PFSK-1 (cell line): ENCODE data around the gene ASB10.

ENCODE experiments used
- FOXP2 ChIP-seq: optimal IDR thresholded peaks from 2 replicates; pipeline ENCODE3; 2011; ENCODE audit warnings: borderline replicate concordance, control low read depth, inconsistent platforms; ENCODE audit not compliant: insufficient read depth; ENCODE audit errors: extremely low read length, extremely low read depth
- POLR2AphosphoS5 ChIP-seq: IDR thresholded peaks from 2 replicates; pipeline ENCODE4 v1.6.1; 2012; ENCODE audit warnings: low read depth, mild to moderate bottlenecking, control low read depth, low read length, moderate library complexity
- SIN3A ChIP-seq: IDR thresholded peaks from 2 replicates; pipeline ENCODE4 v1.6.1; 2012; ENCODE audit warnings: mild to moderate bottlenecking, low read length, moderate library complexity, borderline replicate concordance; ENCODE audit not compliant: insufficient read depth
- TAF1 ChIP-seq: IDR thresholded peaks from 2 replicates; pipeline ENCODE4 v1.6.1; 2012; ENCODE audit warnings: low read length, control low read depth, borderline replicate concordance; ENCODE audit not compliant: insufficient read depth
- TF ChIP-seq, protein P1 (sequence below), 2 experiments: IDR thresholded peaks; 2 replicates each; pipeline versions ENCODE4 v1.6.1 to v1.8.0; 2011 to 2012; ENCODE audit warnings: low read depth in 2 of 2, low read length in 2 of 2, control low read depth in 1 of 2, inconsistent platforms in 1 of 2, mild to moderate bottlenecking in 1 of 2, moderate library complexity in 1 of 2; ENCODE audit not compliant: insufficient read depth in 1 of 2

Gene ASB10

GRCh38 chr7:151146761-151147160, 40.3 kb downstream of the ASB10 start:
- TF ChIP-seq, protein P1, sequence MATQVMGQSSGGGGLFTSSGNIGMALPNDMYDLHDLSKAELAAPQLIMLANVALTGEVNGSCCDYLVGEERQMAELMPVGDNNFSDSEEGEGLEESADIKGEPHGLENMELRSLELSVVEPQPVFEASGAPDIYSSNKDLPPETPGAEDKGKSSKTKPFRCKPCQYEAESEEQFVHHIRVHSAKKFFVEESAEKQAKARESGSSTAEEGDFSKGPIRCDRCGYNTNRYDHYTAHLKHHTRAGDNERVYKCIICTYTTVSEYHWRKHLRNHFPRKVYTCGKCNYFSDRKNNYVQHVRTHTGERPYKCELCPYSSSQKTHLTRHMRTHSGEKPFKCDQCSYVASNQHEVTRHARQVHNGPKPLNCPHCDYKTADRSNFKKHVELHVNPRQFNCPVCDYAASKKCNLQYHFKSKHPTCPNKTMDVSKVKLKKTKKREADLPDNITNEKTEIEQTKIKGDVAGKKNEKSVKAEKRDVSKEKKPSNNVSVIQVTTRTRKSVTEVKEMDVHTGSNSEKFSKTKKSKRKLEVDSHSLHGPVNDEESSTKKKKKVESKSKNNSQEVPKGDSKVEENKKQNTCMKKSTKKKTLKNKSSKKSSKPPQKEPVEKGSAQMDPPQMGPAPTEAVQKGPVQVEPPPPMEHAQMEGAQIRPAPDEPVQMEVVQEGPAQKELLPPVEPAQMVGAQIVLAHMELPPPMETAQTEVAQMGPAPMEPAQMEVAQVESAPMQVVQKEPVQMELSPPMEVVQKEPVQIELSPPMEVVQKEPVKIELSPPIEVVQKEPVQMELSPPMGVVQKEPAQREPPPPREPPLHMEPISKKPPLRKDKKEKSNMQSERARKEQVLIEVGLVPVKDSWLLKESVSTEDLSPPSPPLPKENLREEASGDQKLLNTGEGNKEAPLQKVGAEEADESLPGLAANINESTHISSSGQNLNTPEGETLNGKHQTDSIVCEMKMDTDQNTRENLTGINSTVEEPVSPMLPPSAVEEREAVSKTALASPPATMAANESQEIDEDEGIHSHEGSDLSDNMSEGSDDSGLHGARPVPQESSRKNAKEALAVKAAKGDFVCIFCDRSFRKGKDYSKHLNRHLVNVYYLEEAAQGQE (IDR thresholded peaks at IDR 0.05; ENCODE audit: insufficient read depth in 1 of 2, low read depth in 2 of 2, low read length in 2 of 2), result no peak
- TF ChIP-seq FOXP2 (no peak), TAF1 (no peak), SIN3A (no peak), POLR2AphosphoS5 (no peak)

- TF ChIP-seq, protein P1 (IDR thresholded peaks at IDR 0.05; ENCODE audit: insufficient read depth in 1 of 2, low read depth in 2 of 2, low read length in 2 of 2), result no peak
- TF ChIP-seq TAF1 (no peak), POLR2AphosphoS5 (no peak), SIN3A (no peak), FOXP2 (no peak)
Observed at GRCh38 chr7:151144387-151144786, 42.7 kb downstream of the ASB10 start.

DNA sequence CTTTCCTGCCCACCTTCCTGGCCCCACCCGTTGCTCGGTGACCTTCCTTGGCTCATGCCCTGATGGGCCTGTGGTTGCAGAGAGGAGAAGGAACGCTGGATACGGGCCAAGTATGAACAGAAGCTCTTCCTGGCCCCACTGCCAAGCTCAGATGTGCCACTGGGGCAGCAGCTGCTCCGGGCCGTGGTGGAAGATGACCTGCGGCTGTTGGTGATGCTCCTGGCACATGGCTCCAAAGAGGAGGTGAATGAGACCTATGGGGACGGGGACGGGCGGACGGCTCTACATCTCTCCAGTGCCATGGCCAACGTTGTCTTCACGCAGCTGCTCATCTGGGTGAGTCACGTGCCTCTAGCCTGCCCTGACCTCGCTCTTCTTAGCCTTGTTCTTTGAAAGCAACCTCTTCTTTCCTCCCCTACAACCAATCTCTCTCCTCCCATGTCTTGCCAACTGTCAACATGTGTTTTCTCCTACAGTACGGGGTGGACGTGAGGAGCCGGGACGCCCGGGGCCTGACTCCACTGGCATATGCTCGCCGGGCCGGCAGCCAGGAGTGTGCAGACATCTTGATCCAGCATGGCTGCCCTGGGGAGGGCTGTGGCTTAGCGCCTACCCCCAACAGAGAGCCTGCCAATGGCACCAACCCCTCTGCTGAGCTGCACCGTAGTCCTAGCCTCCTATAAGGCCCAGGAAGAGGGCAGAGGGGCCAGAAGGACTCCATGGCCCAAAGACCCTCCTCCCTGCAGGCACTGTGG, 43.6 kb downstream of the ASB10 start:
- no peak for TF ChIP-seq TAF1
- TF ChIP-seq SIN3A, result no peak
- TF ChIP-seq POLR2AphosphoS5, result no peak
- TF ChIP-seq FOXP2, result no peak
- TF ChIP-seq, protein P1 (IDR thresholded peaks at IDR 0.05; ENCODE audit: insufficient read depth in 1 of 2, low read depth in 2 of 2, low read length in 2 of 2), result no peak

DNA sequence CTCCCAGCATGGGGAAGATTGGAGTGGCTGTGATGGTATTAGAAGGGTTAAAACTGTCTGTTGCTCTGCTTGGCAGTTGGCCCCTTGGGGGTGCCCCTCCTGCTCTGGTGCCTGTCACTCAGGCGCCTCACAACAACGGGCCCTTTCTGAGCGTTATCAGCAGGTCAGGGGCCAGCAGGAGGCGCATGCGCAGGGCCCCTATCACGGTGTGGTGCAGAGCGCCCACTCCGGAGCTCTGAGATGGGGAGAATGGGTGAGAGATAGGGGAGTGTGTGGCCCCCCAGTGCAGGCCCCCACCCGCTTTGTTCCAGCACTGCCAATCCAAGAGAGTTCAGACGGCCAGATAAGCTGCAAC, 44.4 kb downstream of the ASB10 start:
- TF ChIP-seq SIN3A (no peak), TAF1 (no peak), POLR2AphosphoS5 (no peak), FOXP2 (no peak)
- TF ChIP-seq, protein P1 (IDR thresholded peaks at IDR 0.05; ENCODE audit: insufficient read depth in 1 of 2, low read depth in 2 of 2, low read length in 2 of 2), result no peak
